Mucosa of stomach (tissue), 1 donor: ENCODE measurements around the gene MGST3.
"Not testable (repeated sequence)": the region's sequence is repeated elsewhere in the genome, so short reads cannot be mapped to it uniquely, and the experiment has no call there.

ENCODE experiments used
- H3K27me3 ChIP-seq: one replicate; pipeline ENCODE4 v1.7.0; 2013; ENCODE audit warnings: mild to moderate bottlenecking, low read length; ENCODE audit not compliant: control insufficient read depth, insufficient read depth
- H3K36me3 ChIP-seq: one replicate; pipeline ENCODE4 v1.7.0; 2013; ENCODE audit warnings: low read length; ENCODE audit not compliant: control insufficient read depth, insufficient read depth
- H3K4me1 ChIP-seq: one replicate; pipeline ENCODE4 v1.7.0; 2013; ENCODE audit warnings: mild to moderate bottlenecking, low read length; ENCODE audit not compliant: control insufficient read depth, insufficient read depth
- H3K4me3 ChIP-seq: one replicate; pipeline ENCODE4 v1.7.0; 2013; ENCODE audit warnings: low read length
- H3K9ac ChIP-seq: one replicate; pipeline ENCODE4 v1.7.0; 2013; ENCODE audit warnings: mild to moderate bottlenecking, low read length, moderate library complexity
- H3K9me3 ChIP-seq: one replicate; pipeline ENCODE4 v1.7.0; 2013; ENCODE audit warnings: mild to moderate bottlenecking, low read length, moderate library complexity; ENCODE audit not compliant: control insufficient read depth
- donor health status: Pancreatic carcinoma.

Gene MGST3

GRCh38 chr1:165695031-165695430 is 64.0 kb downstream of the MGST3 start:
- H3K9me3 ChIP-seq, result no peaks in the 10 kb centered on the region
- H3K36me3 ChIP-seq, result no peaks in the 10 kb centered on the region
- no peaks in the 10 kb centered on the region for H3K27me3 ChIP-seq
- H3K4me3 ChIP-seq, result no peak overlapping the region
- no peak overlapping the region for H3K9ac ChIP-seq
- peaks cover 12% of the 10 kb centered on the region for H3K4me1 ChIP-seq

DNA sequence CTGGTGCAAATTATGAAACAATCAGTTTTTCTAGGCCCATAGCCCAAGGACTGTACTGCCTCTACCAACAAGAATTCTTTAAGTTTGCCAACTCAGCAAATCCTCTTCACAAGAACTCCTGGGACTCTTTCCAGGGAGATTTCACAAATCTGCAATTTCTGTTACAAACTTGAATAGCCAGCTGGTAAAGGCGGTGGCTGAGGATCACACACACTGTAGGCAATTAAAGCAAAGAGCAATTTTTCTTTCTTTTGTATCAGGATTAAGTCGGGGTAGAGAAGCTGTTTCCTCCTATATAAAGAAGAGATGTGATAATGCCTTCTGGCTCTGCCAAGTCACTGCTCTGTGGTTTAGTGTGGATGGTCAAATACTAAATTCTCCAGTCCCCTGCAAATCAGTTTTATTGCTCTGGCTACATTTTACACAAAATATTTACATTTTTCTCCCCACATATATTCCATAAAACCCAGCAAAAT is 65.6 kb downstream of the MGST3 start:
- H3K36me3 ChIP-seq, result no peaks in the 10 kb centered on the region
- peaks cover 12% of the 10 kb centered on the region for H3K4me1 ChIP-seq
- H3K4me3 ChIP-seq, result no peak overlapping the region
- H3K9me3 ChIP-seq, result no peaks in the 10 kb centered on the region
- H3K9ac ChIP-seq, result no peak overlapping the region
- no peaks in the 10 kb centered on the region for H3K27me3 ChIP-seq

DNA sequence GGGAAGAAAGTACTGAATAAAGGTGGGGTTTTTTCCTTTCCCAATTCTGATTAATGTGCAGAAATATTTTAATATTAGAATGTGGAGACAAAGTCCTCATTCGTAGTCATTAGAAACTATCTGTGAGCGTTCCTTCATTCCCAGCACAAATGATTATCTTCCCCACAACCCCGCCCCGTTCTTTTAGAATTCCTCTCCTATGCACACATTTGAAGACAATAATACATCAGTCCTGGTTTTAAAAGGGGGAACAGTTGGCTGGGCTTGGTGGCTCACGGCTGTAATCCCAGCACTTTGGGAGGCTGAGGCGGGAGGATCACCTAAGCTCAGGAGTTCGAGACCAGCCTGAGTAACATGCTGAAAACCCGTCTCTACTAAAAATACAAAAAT is 66.5 kb downstream of the MGST3 start:
- Histone ChIP-seq H3K4me1 (peaks cover 12% of the 10 kb centered on the region), H3K9me3 (no peaks in the 10 kb centered on the region), H3K36me3 (no peaks in the 10 kb centered on the region), H3K4me3 (peak overlapping the region; percentile 78), H3K9ac (peak overlapping the region; percentile 79), H3K27me3 (no peaks in the 10 kb centered on the region)

DNA sequence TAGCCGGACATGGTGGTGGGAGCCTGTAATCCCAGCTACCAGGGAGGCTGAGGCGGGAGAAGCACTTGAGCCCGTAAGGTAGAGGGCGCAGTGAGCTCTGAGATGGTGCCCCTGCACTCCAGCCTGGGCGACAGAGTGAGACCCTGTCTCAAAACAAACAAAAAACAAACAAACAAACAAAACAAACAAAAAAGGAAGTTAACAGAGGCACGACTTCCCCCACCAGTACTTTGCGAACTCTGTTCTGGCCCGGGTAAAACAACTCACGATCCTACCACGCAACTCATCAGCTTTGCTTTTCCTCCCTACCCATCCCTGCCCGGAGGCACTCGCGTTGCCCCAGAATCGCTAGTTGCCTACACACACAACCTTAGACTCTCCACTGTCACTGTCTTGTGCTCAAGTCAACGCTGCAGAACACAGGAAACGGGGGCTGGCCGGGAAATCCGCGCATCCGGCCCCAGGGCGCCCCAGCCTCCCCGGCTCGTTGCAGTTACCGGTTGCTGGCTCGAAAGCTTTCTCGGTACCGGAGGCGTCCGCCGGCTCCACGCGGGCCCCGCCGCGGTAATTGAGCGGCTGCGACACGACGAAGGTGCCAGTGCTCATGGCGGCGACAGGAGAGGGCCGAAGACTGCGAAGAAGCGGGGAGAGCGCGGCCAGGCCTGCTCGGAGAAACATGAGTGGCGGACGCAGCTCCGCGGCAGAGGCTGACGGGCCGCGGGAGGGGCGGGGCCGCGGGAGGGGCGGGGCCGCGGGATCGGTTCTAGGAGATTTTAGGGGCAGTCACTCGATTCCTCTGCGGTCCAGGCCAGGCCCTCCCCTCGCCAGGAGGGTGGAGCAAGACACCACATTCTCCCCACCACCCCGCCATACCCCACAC is 67.1 kb downstream of the MGST3 start, which contains the start of gene ALDH9A1:
Gene ALDH9A1, minus strand, starts transcription at position 682 of the 880 bp plus-strand sequence. Its CDS starts 4 bp downstream, at position 678.
- H3K9me3 ChIP-seq, result no peaks in the 10 kb centered on the region
- H3K27me3 ChIP-seq, result no peaks in the 10 kb centered on the region

GRCh38 chr1:165698761-165699052 is 67.7 kb downstream of the MGST3 start:
- no peaks in the 10 kb centered on the region for H3K9me3 ChIP-seq
- H3K36me3 ChIP-seq, result no peaks in the 10 kb centered on the region
- H3K27me3 ChIP-seq, result no peaks in the 10 kb centered on the region
- peak overlapping the region; percentile 79 for H3K9ac ChIP-seq
- H3K4me1 ChIP-seq, result peaks cover 12% of the 10 kb centered on the region
- peak overlapping the region; percentile 78 for H3K4me3 ChIP-seq

More for the DNA sequence above, 67.1 kb downstream of the MGST3 start, which contains the start of gene ALDH9A1:
- H3K4me1 ChIP-seq, result peaks cover 12% of the 10 kb centered on the region
- no peaks in the 10 kb centered on the region for H3K36me3 ChIP-seq
- peak within 1 kb of the TSS; percentile 79 for H3K9ac ChIP-seq
- peak within 1 kb of the TSS; percentile 78 for H3K4me3 ChIP-seq

- Histone ChIP-seq H3K4me3 (no peak overlapping the region), H3K9ac (no peak overlapping the region), H3K9me3 (no peaks in the 10 kb centered on the region), H3K36me3 (no peaks in the 10 kb centered on the region), H3K27me3 (no peaks in the 10 kb centered on the region), H3K4me1 (peaks cover 12% of the 10 kb centered on the region)
Observed at GRCh38 chr1:165699577-165699976, 68.5 kb downstream of the MGST3 start.

DNA sequence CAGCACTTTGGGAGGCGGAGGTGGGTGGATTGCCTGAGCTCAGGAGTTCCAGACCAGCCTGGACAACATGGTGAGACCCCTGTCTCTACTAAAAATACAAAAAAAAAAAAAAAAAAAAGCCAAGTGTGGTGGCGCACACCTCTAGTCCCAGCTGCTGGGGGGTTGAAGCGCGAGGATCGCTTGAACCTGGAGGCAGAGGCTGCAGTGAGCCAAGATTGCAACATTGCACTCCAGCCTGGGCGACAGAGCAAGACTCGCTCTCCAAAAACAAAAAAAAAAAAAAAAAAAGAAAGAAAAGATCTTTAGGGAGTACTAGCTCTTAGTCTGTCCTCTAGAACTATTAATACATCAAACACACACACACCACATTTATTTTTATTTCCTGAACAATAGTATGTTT is 70.9 kb downstream of the MGST3 start:
- not testable (repeated sequence) for H3K27me3 ChIP-seq, H3K9me3 ChIP-seq, H3K4me1 ChIP-seq, H3K36me3 ChIP-seq, H3K9ac ChIP-seq, H3K4me3 ChIP-seq

- Histone ChIP-seq H3K36me3 (no peaks in the 10 kb centered on the region), H3K4me1 (no peaks in the 10 kb centered on the region), H3K4me3 (no peak overlapping the region), H3K9ac (no peak overlapping the region), H3K27me3 (no peaks in the 10 kb centered on the region), H3K9me3 (no peaks in the 10 kb centered on the region)
Observed at GRCh38 chr1:165703648-165704047, 72.6 kb downstream of the MGST3 start.
